B cell (primary cell): ENCODE results near the gene SNED1. TPM values are rescaled to one million over a fixed set of nuclear protein-coding genes. Genes with fewer than 3 reads are reported as not detected.

ENCODE experiments used
- ATAC-seq: fragments of 200-7000 bp; cut with Tn5 transposase; one replicate; pipeline ENCODE4 v1.10.0; 2021; ENCODE audit warnings: low read depth, mild to moderate bottlenecking, moderate number of reproducible peaks, moderate library complexity
- CTCF ChIA-PET: fragments of 350-600 bp; sonication (Branson Sonifier 250); formaldehyde crosslinking; loops from one replicate; lab custom pipeline; 2021; ENCODE audit warnings: antibody characterized with exemption, inconsistent platforms; lab: Charles Lee
- POLR2A ChIA-PET: fragments of 350-600 bp; sonication (Branson Sonifier 250); formaldehyde crosslinking; loops from one replicate; lab custom pipeline; 2021; ENCODE audit warnings: antibody characterized with exemption; lab: Charles Lee
- DNase-seq: peaks from one replicate; pipeline ENCODE4 v3.0.0; 2013
- H2AFZ ChIP-seq: 2 replicates; pipeline ENCODE4 v1.6.1; 2012; ENCODE audit warnings: mild to moderate bottlenecking, low read depth, low read length; ENCODE audit not compliant: insufficient read depth, poor library complexity, severe bottlenecking
- H3K27ac ChIP-seq, 2 donors: 1 replicate in 1 of 2; 2 replicates in 1 of 2; pipeline ENCODE4 v1.5.1; 2012 to 2013; ENCODE audit warnings: low read length in 2 of 2, mild to moderate bottlenecking in 2 of 2, moderate library complexity in 1 of 2
- H3K27me3 ChIP-seq, 4 experiments: fragments of 200-600 bp in 1 of 4; sonication (generic) in 1 of 4; replicated peaks in 1 of 4; 1 replicate in 2 of 4; 2 replicates in 2 of 4; pipeline versions ENCODE4 v1.6.1 to v1.7.0; 2013 to 2016; ENCODE audit warnings: low read length in 3 of 4, mild to moderate bottlenecking in 2 of 4, mixed read lengths in 1 of 4, moderate library complexity in 1 of 4; ENCODE audit not compliant: insufficient read depth in 4 of 4, control insufficient read depth in 3 of 4; ENCODE audit errors: control extremely low read depth in 1 of 4
- H3K36me3 ChIP-seq, 2 experiments: replicated peaks in 1 of 2; 1 replicate in 1 of 2; 2 replicates in 1 of 2; pipeline versions ENCODE4 v1.6.1 to v1.7.1; 2013; ENCODE audit warnings: low read length in 1 of 2; ENCODE audit not compliant: insufficient read depth in 2 of 2, control insufficient read depth in 1 of 2; ENCODE audit errors: control extremely low read depth in 1 of 2, extremely low read depth in 1 of 2
- H3K4me1 ChIP-seq, 2 donors: fragments of 200-600 bp in 1 of 2; sonication (generic) in 1 of 2; 1 replicate in 1 of 2; 2 replicates in 1 of 2; pipeline versions ENCODE4 v1.5.1 to v1.6.1; 2013 to 2017; ENCODE audit warnings: low read length in 2 of 2; ENCODE audit not compliant: control insufficient read depth in 2 of 2, insufficient read depth in 2 of 2
- H3K4me2 ChIP-seq: replicated peaks from 2 replicates; pipeline ENCODE3; 2012; ENCODE audit warnings: mild to moderate bottlenecking, low read depth, low read length; ENCODE audit not compliant: poor library complexity, severe bottlenecking
- H3K4me3 ChIP-seq, 5 experiments: fragments of 200-600 bp in 1 of 5; sonication (generic) in 1 of 5; 1 replicate in 3 of 5; 2 replicates in 2 of 5; pipeline versions ENCODE4 v1.5.1 to v1.7.0; 2011 to 2016; ENCODE audit warnings: low read length in 4 of 5, mild to moderate bottlenecking in 4 of 5, low read depth in 2 of 5, control low read depth in 1 of 5, moderate library complexity in 1 of 5; ENCODE audit not compliant: insufficient read depth in 1 of 5; ENCODE audit errors: control extremely low read depth in 1 of 5, extremely low read depth in 1 of 5
- H3K79me2 ChIP-seq: fragments of 200-600 bp; sonication (generic); one replicate; pipeline ENCODE4 v1.6.0; 2016; ENCODE audit warnings: low read length; ENCODE audit not compliant: control insufficient read depth, insufficient read depth
- H3K9ac ChIP-seq: fragments of 200-600 bp; sonication (generic); 2 replicates; pipeline ENCODE4 v1.6.1; 2017; ENCODE audit warnings: mild to moderate bottlenecking, low read length, moderate library complexity
- H3K9me3 ChIP-seq, 3 donors: one replicate each; pipeline versions ENCODE4 v1.6.1 to v1.7.1; 2013; ENCODE audit warnings: low read length in 2 of 3; ENCODE audit not compliant: control insufficient read depth in 2 of 3, insufficient read depth in 1 of 3; ENCODE audit errors: control extremely low read depth in 1 of 3
- H4K20me1 ChIP-seq: 2 replicates; pipeline ENCODE4 v1.6.0; 2012; ENCODE audit warnings: mild to moderate bottlenecking, low read length; ENCODE audit not compliant: insufficient read depth, control insufficient read depth, poor library complexity, severe bottlenecking
- H3K27ac Mint-ChIP-seq: one replicate; pipeline ENCODE4 v1.8.0; 2021; ENCODE audit warnings: mixed read lengths
- H3K27me3 Mint-ChIP-seq: one replicate; pipeline ENCODE4 v1.8.0; 2021; ENCODE audit warnings: mixed read lengths
- H3K4me1 Mint-ChIP-seq: one replicate; pipeline ENCODE4 v1.8.0; 2021; ENCODE audit warnings: mixed read lengths
- H3K4me3 Mint-ChIP-seq: one replicate; pipeline ENCODE4 v1.8.0; 2021; ENCODE audit warnings: mixed read lengths
- H3K9me3 Mint-ChIP-seq: one replicate; pipeline ENCODE4 v1.8.0; 2022; ENCODE audit warnings: mixed read lengths; ENCODE audit not compliant: insufficient read depth
- EZH2 ChIP-seq: IDR thresholded peaks from 2 replicates; pipeline ENCODE4 v1.6.1; 2012; ENCODE audit warnings: borderline replicate concordance, low read depth, mild to moderate bottlenecking, moderate library complexity, low read length; ENCODE audit not compliant: insufficient read depth, poor library complexity, severe bottlenecking
- WGBS: methylation state at CpG from one replicate; pipeline ENCODE4 v1.1.5; 2013; ENCODE audit warnings: missing lambda C conversion rate; ENCODE audit not compliant: insufficient coverage; 5-methylcytosine and 5-hydroxymethylcytosine counted together
- intact Hi-C: fragments of 100-400 bp; cut with micrococcal nuclease; formaldehyde crosslinking; loops from one replicate; pipeline ENCODE4 v1.10.0; 2022
- polyA plus RNA-seq: library from polyadenylated mRNA; depleted of rRNA; stranded (reverse); fragments of >200 nt; gene quantifications from 2 replicates; pipeline ENCODE4 v1.2.3, GENCODE V29; 2012
- total RNA-seq, 2 donors: library from RNA; stranded (reverse); fragments of 120-200 nt in 1 of 2; gene quantifications; 1 replicate in 1 of 2; 2 replicates in 1 of 2; pipeline versions ENCODE4 v1.2.3 to v1.2.4, GENCODE V29; 2013 to 2022
- TF ChIP-seq, protein P1 (sequence below): fragments of 200-600 bp; IDR thresholded peaks from one replicate; pipeline ENCODE4 v1.8.0; 2022; ENCODE audit warnings: antibody characterized with exemption, mild to moderate bottlenecking

SNED1 gene
- total and polyA plus RNA-seq, 2 donors (not counting 1 experiment from before 2014, with no cell fraction given), result 25.5 to 336 TPM

DNA sequence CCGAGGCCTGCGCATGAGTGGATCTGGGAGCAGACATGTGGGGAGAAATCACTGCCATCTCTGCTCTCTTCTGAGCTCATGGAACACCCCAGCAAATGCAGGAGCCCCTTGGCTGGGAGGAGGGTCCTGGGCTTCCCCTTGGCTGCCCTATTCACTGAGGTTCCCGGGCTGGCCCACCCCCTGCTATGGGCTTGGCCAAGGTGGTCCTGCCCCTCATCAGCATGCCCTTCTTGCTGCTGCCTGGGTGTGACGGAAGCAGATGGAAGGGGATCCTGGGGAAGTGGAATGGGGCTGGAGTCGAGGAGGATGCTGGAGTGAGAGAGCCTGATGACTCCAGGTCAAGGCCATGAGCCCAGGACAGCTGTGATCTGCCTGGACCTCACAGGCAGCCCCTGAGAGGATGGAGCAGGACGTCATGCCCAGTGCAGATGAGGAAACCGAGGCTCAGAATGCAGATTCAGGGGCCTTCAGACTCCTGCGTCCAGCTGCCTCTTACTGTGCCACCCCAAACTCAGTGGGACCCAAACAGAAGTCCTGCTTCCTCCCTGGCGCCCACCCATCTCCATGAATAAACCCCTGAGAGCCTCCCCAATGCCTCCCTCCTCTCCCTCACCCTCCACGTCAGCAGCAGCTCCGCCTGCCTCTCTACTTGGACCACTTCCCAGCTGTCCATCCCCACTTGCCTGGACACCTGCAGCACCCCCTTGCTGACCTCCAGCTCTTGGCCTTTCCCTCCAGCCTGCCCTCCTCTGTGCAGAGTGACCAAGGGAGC, 4.0 kb downstream of the SNED1 start:
- Histone ChIP-seq H3K27me3 (peaks cover 0 to 20% (median 6%) of the 10 kb centered on the region in 4 experiments), H3K9me3 (peaks cover 1 to 39% (median 19%) of the 10 kb centered on the region in 3 donors), H3K79me2 (no peaks in the 10 kb centered on the region), H3K9ac (no peak overlapping the region), H3K4me3 (no peak overlapping the region), H3K4me2 (no peak overlapping the region), H3K27ac (no peak overlapping the region), H4K20me1 (no peaks in the 10 kb centered on the region), H3K36me3 (no peaks in the 10 kb centered on the region), H3K4me1 (peaks cover 7 to 8% of the 10 kb centered on the region in 2 donors), H2AFZ (no peak overlapping the region)
- DNase-seq, result no peak
- intact Hi-C loops, result no loop called here
- ChIA-PET CTCF (interaction anchor here (1.2 kb wide), 1 partner anchor 47 kb away, joined by 3 read pairs; no protein-coding TSS in a partner anchor), POLR2A (no interaction called here)
- TF ChIP-seq EZH2, result no peak
- no peak overlapping the region for H3K27ac Mint-ChIP-seq
- H3K4me3 Mint-ChIP-seq, result peak overlapping the region; percentile 26
- 90% methylated on average over 11 of the region's 11 CpGs for WGBS
- H3K4me1 Mint-ChIP-seq, result peaks cover 9% of the 10 kb centered on the region
- no peak for ATAC-seq
- H3K27me3 Mint-ChIP-seq, result peaks cover 26% of the 10 kb centered on the region
- H3K9me3 Mint-ChIP-seq, result peaks cover 11% of the 10 kb centered on the region

DNA sequence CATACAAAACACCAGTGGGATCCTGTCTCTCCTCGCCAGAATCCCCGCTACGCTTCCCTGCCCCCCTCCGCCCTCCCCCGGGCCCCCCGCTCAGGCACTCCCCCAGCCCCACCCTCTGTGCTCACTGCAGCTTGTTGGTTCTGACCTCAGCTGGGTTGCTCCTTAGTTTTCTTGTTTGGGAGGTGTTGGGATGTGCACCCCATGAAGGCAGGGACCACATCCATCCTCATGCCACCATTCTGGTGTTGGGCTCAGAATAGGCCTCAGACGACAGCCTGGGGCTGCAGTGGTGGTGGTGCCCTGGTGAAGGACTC, 4.6 kb downstream of the SNED1 start:
- CTCF ChIA-PET, result interaction anchor here (1.2 kb wide), 1 partner anchor 46 kb away, joined by 3 read pairs; no protein-coding TSS in a partner anchor
- intact Hi-C loops, result no loop called here

More for the DNA sequence above, 4.6 kb downstream of the SNED1 start:
- Histone ChIP-seq H3K27ac (no peak overlapping the region), H3K36me3 (no peaks in the 10 kb centered on the region), H3K79me2 (no peaks in the 10 kb centered on the region), H3K27me3 (peaks cover 0 to 16% (median 5%) of the 10 kb centered on the region in 4 experiments), H4K20me1 (no peaks in the 10 kb centered on the region), H3K4me1 (peaks cover 3% of the 10 kb centered on the region in 2 donors), H2AFZ (no peak overlapping the region), H3K4me3 (no peak overlapping the region), H3K9me3 (peaks cover 1 to 42% (median 19%) of the 10 kb centered on the region in 3 donors), H3K4me2 (no peak overlapping the region), H3K9ac (no peak overlapping the region)
- H3K4me3 Mint-ChIP-seq, result no peak overlapping the region
- H3K27me3 Mint-ChIP-seq, result peaks cover 24% of the 10 kb centered on the region
- 100% methylated on average over 1 of the region's 7 CpGs for WGBS
- peaks cover 7% of the 10 kb centered on the region for H3K4me1 Mint-ChIP-seq
- no peak overlapping the region for H3K27ac Mint-ChIP-seq
- TF ChIP-seq, protein P1, sequence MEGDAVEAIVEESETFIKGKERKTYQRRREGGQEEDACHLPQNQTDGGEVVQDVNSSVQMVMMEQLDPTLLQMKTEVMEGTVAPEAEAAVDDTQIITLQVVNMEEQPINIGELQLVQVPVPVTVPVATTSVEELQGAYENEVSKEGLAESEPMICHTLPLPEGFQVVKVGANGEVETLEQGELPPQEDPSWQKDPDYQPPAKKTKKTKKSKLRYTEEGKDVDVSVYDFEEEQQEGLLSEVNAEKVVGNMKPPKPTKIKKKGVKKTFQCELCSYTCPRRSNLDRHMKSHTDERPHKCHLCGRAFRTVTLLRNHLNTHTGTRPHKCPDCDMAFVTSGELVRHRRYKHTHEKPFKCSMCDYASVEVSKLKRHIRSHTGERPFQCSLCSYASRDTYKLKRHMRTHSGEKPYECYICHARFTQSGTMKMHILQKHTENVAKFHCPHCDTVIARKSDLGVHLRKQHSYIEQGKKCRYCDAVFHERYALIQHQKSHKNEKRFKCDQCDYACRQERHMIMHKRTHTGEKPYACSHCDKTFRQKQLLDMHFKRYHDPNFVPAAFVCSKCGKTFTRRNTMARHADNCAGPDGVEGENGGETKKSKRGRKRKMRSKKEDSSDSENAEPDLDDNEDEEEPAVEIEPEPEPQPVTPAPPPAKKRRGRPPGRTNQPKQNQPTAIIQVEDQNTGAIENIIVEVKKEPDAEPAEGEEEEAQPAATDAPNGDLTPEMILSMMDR, result no peak
- TF ChIP-seq EZH2, result no peak
- H3K9me3 Mint-ChIP-seq, result peaks cover 11% of the 10 kb centered on the region
- DNase-seq, result no peak
- POLR2A ChIA-PET, result no interaction called here
- ATAC-seq, result no peak
